Renal cortex interstitium (tissue), 11 donors: ENCODE measurements around the gene RELT. TPM values are rescaled to one million over a fixed set of nuclear protein-coding genes. Genes with fewer than 3 reads are reported as not detected.

Experiments
- DNase-seq, 11 donors: peaks; one replicate each; pipeline ENCODE4 v3.0.0-alpha.2; 2013; ENCODE audit warnings: low read depth in 9 of 11, low spot score in 4 of 11; ENCODE audit errors: extremely low read depth in 1 of 11
- polyA plus RNA-seq, 3 donors: library from polyadenylated mRNA; unstranded; fragments of 120-200 nt; gene quantifications; one replicate each; pipeline ENCODE4 v1.2.1, GENCODE V29; 2013; ENCODE audit not compliant: insufficient read length in 3 of 3

The RELT gene
- polyA plus RNA-seq, 3 donors, result 2.2 to 4.7 (median 4.2) TPM

- DNase-seq, result no peak
These were observed 9.8 kb downstream of the RELT start for GRCh38 chr11:73386016-73386415.

GRCh38 chr11:73386546-73386945 is 10.3 kb downstream of the RELT start:
- no peak for DNase-seq

- peak in 6 of 11 donors; percentile 33 to 72 (median 58) for DNase-seq
These were observed 11.5 kb downstream of the RELT start for GRCh38 chr11:73387594-73388264.

- DNase-seq, result no peak
These were observed 12.3 kb downstream of the RELT start for GRCh38 chr11:73388265-73389133.

- DNase-seq, result no peak
These were observed 12.9 kb downstream of the RELT start for GRCh38 chr11:73389134-73389525.

GRCh38 chr11:73389916-73390315 is 13.7 kb downstream of the RELT start:
- no peak for DNase-seq

GRCh38 chr11:73390601-73391565 is 14.7 kb downstream of the RELT start:
- DNase-seq, result no peak

GRCh38 chr11:73391665-73392064 is 15.5 kb downstream of the RELT start:
- no peak for DNase-seq

- no peak for DNase-seq
These were observed 16.2 kb downstream of the RELT start for GRCh38 chr11:73392108-73393010.

GRCh38 chr11:73393011-73393380 is 16.8 kb downstream of the RELT start:
- DNase-seq, result no peak

GRCh38 chr11:73393479-73394415 is 17.5 kb downstream of the RELT start:
- peak in 3 of 11 donors; percentile 63 to 67 (median 64) for DNase-seq

GRCh38 chr11:73394416-73395296 is 18.5 kb downstream of the RELT start:
- DNase-seq, result no peak

GRCh38 chr11:73395297-73396208 is 19.4 kb downstream of the RELT start:
- no peak for DNase-seq

- no peak for DNase-seq
These were observed 20.2 kb downstream of the RELT start for GRCh38 chr11:73396251-73396930.

GRCh38 chr11:73396985-73397384 is 20.8 kb downstream of the RELT start:
- DNase-seq, result no peak
